ENCODE data around the gene SIAH1.

- no peak for TF ChIP-seq CTCF (IDR thresholded peaks at IDR 0.05; ENCODE audit: poor library complexity)
- TF ChIP-seq EZH2phosphoT487 (IDR thresholded peaks at IDR 0.05; ENCODE audit: low read depth, severe bottlenecking, unreplicated experiment): no peak
Measured at GRCh38 chr16:48354877-48355855, 30.0 kb downstream of the SIAH1 start.

All from hepatocyte (in vitro differentiated cells).